Mesenchymal stem cell (in vitro differentiated cells and primary cell): Measurements from ENCODE around the gene NOTCH3.
A peak's percentile ranks its signal among the peaks of the same experiment; 100 is the strongest.

Source experiments
- DNase-seq: peaks from one replicate; pipeline ENCODE4 v3.0.0-alpha.2; 2013
- H2AFZ ChIP-seq: one replicate; pipeline ENCODE4 v1.6.1; 2013; ENCODE audit warnings: low read depth, mild to moderate bottlenecking, control low read depth, inconsistent platforms, low read length, moderate library complexity
- H2AK5ac ChIP-seq: 2 replicates; pipeline ENCODE4 v1.6.1; 2013; ENCODE audit warnings: low read length, moderate library complexity, mild to moderate bottlenecking, inconsistent platforms; ENCODE audit not compliant: severe bottlenecking
- H2BK120ac ChIP-seq: one replicate; pipeline ENCODE4 v1.6.1; 2013; ENCODE audit warnings: low read depth, mild to moderate bottlenecking, inconsistent platforms, low read length, moderate library complexity
- H2BK12ac ChIP-seq, 2 experiments: one replicate each; pipeline ENCODE4 v1.6.1; 2013; ENCODE audit warnings: inconsistent platforms in 2 of 2, low read length in 2 of 2, mild to moderate bottlenecking in 2 of 2, moderate library complexity in 2 of 2, control low read depth in 1 of 2
- H2BK15ac ChIP-seq: one replicate; pipeline ENCODE4 v1.6.1; 2013; ENCODE audit warnings: mild to moderate bottlenecking, low read depth, inconsistent platforms; ENCODE audit not compliant: poor library complexity, severe bottlenecking
- H2BK5ac ChIP-seq: 2 replicates; pipeline ENCODE4 v1.6.1; 2013; ENCODE audit warnings: low read depth, mild to moderate bottlenecking, low read length, control low read depth, inconsistent platforms; ENCODE audit not compliant: poor library complexity, severe bottlenecking
- H3K14ac ChIP-seq, 2 experiments: one replicate each; pipeline ENCODE4 v1.6.1; 2013; ENCODE audit warnings: inconsistent platforms in 2 of 2, low read length in 2 of 2, control low read depth in 1 of 2, mild to moderate bottlenecking in 1 of 2, moderate library complexity in 1 of 2
- H3K18ac ChIP-seq, 2 experiments: one replicate each; pipeline ENCODE4 v1.6.1; 2013; ENCODE audit warnings: inconsistent platforms in 2 of 2, low read length in 2 of 2, control low read depth in 1 of 2, low read depth in 1 of 2, mild to moderate bottlenecking in 1 of 2
- H3K23ac ChIP-seq, 2 experiments: one replicate each; pipeline ENCODE4 v1.6.1; 2013; ENCODE audit warnings: inconsistent platforms in 2 of 2, low read length in 2 of 2, mild to moderate bottlenecking in 2 of 2, moderate library complexity in 2 of 2, control low read depth in 1 of 2
- H3K27ac ChIP-seq: 2 replicates; pipeline ENCODE4 v1.5.1; 2013; ENCODE audit warnings: mild to moderate bottlenecking, moderate library complexity, low read length, control low read depth, inconsistent platforms; ENCODE audit not compliant: poor library complexity, severe bottlenecking
- H3K27me3 ChIP-seq, 2 experiments: 2 replicates each; pipeline versions ENCODE4 v1.6.1 to v1.7.0; 2013; ENCODE audit warnings: low read length in 2 of 2, mild to moderate bottlenecking in 2 of 2, moderate library complexity in 2 of 2, control low read depth in 1 of 2, inconsistent platforms in 1 of 2; ENCODE audit not compliant: control insufficient read depth in 1 of 2, insufficient read depth in 1 of 2
- H3K36me3 ChIP-seq, 2 experiments: 2 replicates each; pipeline versions ENCODE4 v1.6.1 to v1.7.0; 2013; ENCODE audit warnings: low read length in 2 of 2, control low read depth in 1 of 2, inconsistent platforms in 1 of 2, low read depth in 1 of 2, mild to moderate bottlenecking in 1 of 2; ENCODE audit not compliant: insufficient read depth in 2 of 2, control insufficient read depth in 1 of 2
- H3K4ac ChIP-seq, 2 experiments: one replicate each; pipeline ENCODE4 v1.6.1; 2013; ENCODE audit warnings: inconsistent platforms in 2 of 2, low read length in 2 of 2, mild to moderate bottlenecking in 2 of 2, moderate library complexity in 2 of 2, control low read depth in 1 of 2, low read depth in 1 of 2
- H3K4me1 ChIP-seq: 2 replicates; pipeline ENCODE4 v1.6.1; 2013; ENCODE audit warnings: low read depth, low read length, control low read depth; ENCODE audit not compliant: control insufficient read depth, insufficient read depth
- H3K4me2 ChIP-seq: 2 replicates; pipeline ENCODE4 v1.6.1; 2013; ENCODE audit warnings: low read length, mild to moderate bottlenecking, inconsistent platforms; ENCODE audit not compliant: poor library complexity, severe bottlenecking
- H3K4me3 ChIP-seq, 2 experiments: 2 replicates each; pipeline versions ENCODE4 v1.5.1 to v1.7.0; 2013; ENCODE audit warnings: low read length in 2 of 2, mild to moderate bottlenecking in 2 of 2, control low read depth in 1 of 2, low read depth in 1 of 2; ENCODE audit not compliant: insufficient read depth in 1 of 2
- H3K79me1 ChIP-seq: replicated peaks from 2 replicates; pipeline ENCODE4 v1.6.1; 2013; ENCODE audit warnings: mild to moderate bottlenecking, control low read depth, low read length, inconsistent platforms; ENCODE audit not compliant: poor library complexity, severe bottlenecking
- H3K9ac ChIP-seq: 2 replicates; pipeline ENCODE4 v1.7.0; 2013; ENCODE audit warnings: mild to moderate bottlenecking, low read length, moderate library complexity
- H3K9me3 ChIP-seq: 2 replicates; pipeline ENCODE4 v1.7.0; 2013; ENCODE audit warnings: mild to moderate bottlenecking, low read length; ENCODE audit not compliant: control insufficient read depth
- H4K8ac ChIP-seq: one replicate; pipeline ENCODE4 v1.6.1; 2013; ENCODE audit warnings: inconsistent platforms, mild to moderate bottlenecking, low read length, moderate library complexity
- H4K91ac ChIP-seq: one replicate; pipeline ENCODE4 v1.6.1; 2013; ENCODE audit warnings: mild to moderate bottlenecking, low read length, inconsistent platforms
- WGBS: methylation state at CpG from one replicate; pipeline ENCODE4 v1.1.7; 2013; ENCODE audit warnings: mixed read lengths; 5-methylcytosine and 5-hydroxymethylcytosine counted together

Gene NOTCH3

GRCh38 chr19:15112385-15112784 is 88.4 kb downstream of the NOTCH3 start:
- Histone ChIP-seq H3K18ac (no peak overlapping the region), H3K14ac (no peak overlapping the region), H3K36me3 (peaks cover 72 to 86% of the 10 kb centered on the region in 2 experiments), H2AFZ (no peak overlapping the region), H2BK15ac (no peak overlapping the region), H4K8ac (peak overlapping the region; percentile 10), H3K27ac (no peak overlapping the region), H3K4me3 (no peak overlapping the region), H3K9me3 (no peaks in the 10 kb centered on the region), H2AK5ac (no peak overlapping the region), H3K9ac (no peak overlapping the region), H2BK5ac (no peak overlapping the region), H2BK12ac (no peak overlapping the region), H3K23ac (no peak overlapping the region), H3K27me3 (no peaks in the 10 kb centered on the region), H3K4ac (no peak overlapping the region), H3K4me2 (no peak overlapping the region), H4K91ac (no peak overlapping the region), H3K4me1 (peaks cover 13% of the 10 kb centered on the region), H3K79me1 (peaks cover 28% of the 10 kb centered on the region), H2BK120ac (no peak overlapping the region)
- over 99% methylated on average over 11 of the region's 11 CpGs for WGBS
- no peak for DNase-seq

GRCh38 chr19:15111758-15112157 is 89.0 kb downstream of the NOTCH3 start:
- Histone ChIP-seq H4K91ac (no peak overlapping the region), H3K23ac (no peak overlapping the region), H3K27ac (no peak overlapping the region), H4K8ac (no peak overlapping the region), H3K4me1 (peaks cover 15% of the 10 kb centered on the region), H3K9ac (no peak overlapping the region), H3K18ac (no peak overlapping the region), H2AFZ (no peak overlapping the region), H2BK120ac (no peak overlapping the region), H3K36me3 (peaks cover 66 to 79% of the 10 kb centered on the region in 2 experiments), H3K4ac (no peak overlapping the region), H3K79me1 (peaks cover 24% of the 10 kb centered on the region), H3K4me3 (no peak overlapping the region), H3K14ac (no peak overlapping the region), H2AK5ac (no peak overlapping the region), H3K27me3 (no peaks in the 10 kb centered on the region), H3K4me2 (no peak overlapping the region), H3K9me3 (no peaks in the 10 kb centered on the region), H2BK12ac (no peak overlapping the region), H2BK15ac (no peak overlapping the region), H2BK5ac (no peak overlapping the region)
- 98% methylated on average over 1 of the region's 1 CpG for WGBS
- no peak for DNase-seq

- no peak overlapping the region for H3K14ac ChIP-seq
- H2BK5ac ChIP-seq = no peak overlapping the region
- no peak overlapping the region for H2BK120ac ChIP-seq
- no peak overlapping the region for H4K91ac ChIP-seq
- DNase-seq = no peak
- H2AK5ac ChIP-seq = no peak overlapping the region
- H3K4me2 ChIP-seq = no peak overlapping the region
- no peaks in the 10 kb centered on the region for H3K27me3 ChIP-seq
- no peak overlapping the region for H4K8ac ChIP-seq
- no peak overlapping the region for H2BK12ac ChIP-seq
- H3K36me3 ChIP-seq = peaks cover 53 to 66% of the 10 kb centered on the region in 2 experiments
- no peak overlapping the region for H3K23ac ChIP-seq
- H3K9ac ChIP-seq = no peak overlapping the region
- H3K4me3 ChIP-seq = no peak overlapping the region
- H2BK15ac ChIP-seq = no peak overlapping the region
- H3K18ac ChIP-seq = no peak overlapping the region
- H3K27ac ChIP-seq = no peak overlapping the region
- H3K4ac ChIP-seq = no peak overlapping the region
- peaks cover 16% of the 10 kb centered on the region for H3K4me1 ChIP-seq
- 97% methylated on average over 17 of the region's 17 CpGs for WGBS
- H3K79me1 ChIP-seq = peaks cover 24% of the 10 kb centered on the region
- no peaks in the 10 kb centered on the region for H3K9me3 ChIP-seq
- H2AFZ ChIP-seq = no peak overlapping the region
These were observed 90.4 kb downstream of the NOTCH3 start for GRCh38 chr19:15110418-15110815.

- Histone ChIP-seq H2BK120ac (no peak overlapping the region), H3K4me2 (no peak overlapping the region), H2BK12ac (no peak overlapping the region), H3K9me3 (no peaks in the 10 kb centered on the region), H3K14ac (no peak overlapping the region), H3K18ac (no peak overlapping the region), H4K91ac (no peak overlapping the region), H3K23ac (no peak overlapping the region), H3K4me1 (peaks cover 16% of the 10 kb centered on the region), H2AK5ac (no peak overlapping the region), H3K9ac (no peak overlapping the region), H3K27me3 (no peaks in the 10 kb centered on the region), H3K4me3 (no peak overlapping the region), H3K79me1 (peaks cover 24% of the 10 kb centered on the region), H2BK15ac (no peak overlapping the region), H4K8ac (no peak overlapping the region), H2AFZ (no peak overlapping the region), H3K36me3 (peaks cover 49 to 61% of the 10 kb centered on the region in 2 experiments), H3K4ac (no peak overlapping the region), H2BK5ac (no peak overlapping the region), H3K27ac (no peak overlapping the region)
- DNase-seq = no peak
- WGBS = 97% methylated on average over 49 of the region's 49 CpGs
These were observed 90.9 kb downstream of the NOTCH3 start for GRCh38 chr19:15109768-15110417.
